Measurements from ENCODE around the gene YY1AP1.
A peak's percentile ranks its signal among the peaks of the same experiment; 100 is the strongest.
"Not testable (repeated sequence)": the region's sequence is repeated elsewhere in the genome, so short reads cannot be mapped to it uniquely, and the experiment has no call there.

Gene YY1AP1

DNA sequence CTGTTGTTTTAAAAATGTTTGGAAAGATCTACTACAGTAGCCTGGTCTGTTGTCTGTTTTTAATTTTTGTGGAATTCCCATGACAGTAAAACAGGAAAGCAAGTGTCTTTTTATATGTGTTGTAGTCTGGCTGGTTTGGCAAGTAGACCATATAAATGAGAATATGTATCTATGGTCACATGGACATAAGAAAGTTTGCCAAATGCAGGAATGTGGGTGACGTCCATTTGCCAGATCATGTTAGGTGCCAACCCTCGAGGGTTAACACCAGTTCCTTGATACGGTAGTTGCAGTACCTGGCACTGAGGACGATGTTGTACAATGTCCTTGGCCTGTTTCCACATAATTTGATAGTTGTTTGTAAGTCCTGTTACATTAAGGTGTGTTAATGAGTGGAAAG lies 6.5 kb upstream of the YY1AP1 start:
- FAIRE-seq: no peak

DNA sequence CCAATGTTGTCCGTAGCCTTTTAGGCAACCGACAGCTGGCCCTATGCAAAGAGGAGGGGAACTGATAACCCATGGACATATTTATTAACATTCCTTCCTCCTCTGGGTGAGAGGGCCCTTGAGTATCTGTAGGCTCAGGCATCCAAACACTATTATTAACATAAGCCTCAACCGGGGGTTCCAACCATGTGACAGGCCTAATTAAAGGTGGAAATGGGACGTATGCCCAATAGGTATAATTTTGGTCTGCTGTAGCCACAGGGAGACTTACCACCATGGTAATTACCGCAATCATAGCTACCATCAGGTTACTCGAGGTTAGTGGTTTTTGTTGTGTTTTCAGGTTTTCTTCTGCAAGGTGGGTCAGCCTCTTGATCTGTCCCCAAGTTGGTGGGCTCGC lies 5.6 kb upstream of the YY1AP1 start:
- FAIRE-seq: no peak

DNA sequence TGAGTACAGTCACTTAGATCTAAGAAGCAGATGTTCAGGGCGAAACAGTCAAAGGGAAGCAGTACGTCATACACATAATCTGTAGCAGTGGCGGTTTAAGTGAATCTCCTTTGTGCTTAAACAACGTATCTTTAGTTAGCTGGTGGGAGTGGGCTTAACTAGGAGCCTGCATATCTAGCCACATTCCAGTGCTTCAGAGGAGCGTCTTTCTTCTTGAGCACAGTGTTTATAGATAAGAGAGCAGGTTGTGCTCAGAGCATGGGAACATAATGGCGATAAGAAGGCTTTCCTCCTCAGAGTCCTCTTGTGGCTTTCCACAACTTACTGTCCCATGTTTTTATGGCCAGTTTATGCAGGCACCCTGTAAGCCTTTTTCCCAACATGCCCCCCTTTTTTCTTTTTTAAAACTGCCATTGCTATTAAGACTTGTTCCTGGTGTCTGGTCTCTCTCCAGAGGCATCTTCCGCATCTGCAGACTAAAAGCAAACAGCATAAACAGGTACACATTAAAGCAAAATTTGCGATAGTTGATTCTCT lies 3.5 kb upstream of the YY1AP1 start:
- no peak for FAIRE-seq

DNA sequence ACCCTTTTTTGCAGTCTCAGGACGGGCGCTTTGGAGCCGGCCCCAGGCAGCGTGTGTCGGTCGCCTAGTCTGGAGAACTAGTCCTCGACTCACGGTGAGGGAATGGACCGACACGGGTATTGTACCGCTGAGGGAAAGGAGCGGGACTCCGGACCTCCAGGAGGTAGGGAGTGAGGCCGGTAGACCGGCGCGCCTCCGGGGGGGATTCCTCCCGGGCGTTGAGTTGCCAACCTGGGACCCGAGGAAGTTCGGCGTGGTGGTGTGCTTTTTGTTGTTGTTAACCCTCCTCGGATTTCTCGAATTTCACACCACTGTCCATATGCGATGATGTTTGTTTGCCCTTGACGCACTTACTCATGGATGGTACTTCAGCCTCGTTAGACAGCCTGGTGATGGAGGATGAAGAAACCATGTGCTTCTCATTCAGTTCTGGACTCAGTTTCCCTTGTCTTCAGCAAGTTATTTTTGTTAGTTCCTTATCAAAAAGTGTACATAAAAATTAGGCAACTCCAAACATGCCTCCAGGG lies 570 bp upstream of the YY1AP1 start, which contains the start of gene DAP3:
Gene DAP3, plus strand, starts transcription at position 11 of the 527 bp plus-strand sequence. CDS start 20,689 bp downstream, outside the sequence.
- FAIRE-seq: not testable (repeated sequence)

DNA sequence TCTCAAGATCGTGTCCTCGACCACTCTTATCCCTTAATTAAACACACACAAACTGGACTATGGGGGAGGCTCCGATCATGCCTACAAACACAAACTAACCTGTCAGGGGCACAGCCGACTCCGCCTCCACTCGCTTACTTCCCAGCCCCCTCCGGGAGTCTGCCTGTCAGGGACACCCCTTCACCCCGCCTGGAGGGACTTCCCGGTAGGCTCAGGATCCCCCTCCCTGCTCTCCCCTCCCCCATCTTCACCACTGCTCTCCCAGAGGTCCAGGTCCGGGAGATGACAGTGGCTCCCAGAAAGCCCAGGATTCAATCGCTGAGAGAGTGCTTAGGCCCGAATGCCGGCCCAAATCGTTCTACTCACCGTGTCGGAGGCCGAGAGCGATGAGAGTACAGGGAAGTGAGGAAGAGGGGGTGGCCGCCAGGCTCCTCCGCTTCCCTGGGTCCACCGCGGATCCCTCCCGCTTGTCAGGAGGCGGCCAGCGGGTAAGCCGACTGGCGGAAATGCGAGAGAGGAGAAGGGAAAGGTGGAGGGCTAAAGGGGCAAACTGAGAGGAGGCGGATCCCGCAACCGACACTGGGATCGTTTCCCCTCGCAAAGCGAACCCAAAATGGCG lies 760 bp downstream of the YY1AP1 start:
- FAIRE-seq: not testable (repeated sequence)

DNA sequence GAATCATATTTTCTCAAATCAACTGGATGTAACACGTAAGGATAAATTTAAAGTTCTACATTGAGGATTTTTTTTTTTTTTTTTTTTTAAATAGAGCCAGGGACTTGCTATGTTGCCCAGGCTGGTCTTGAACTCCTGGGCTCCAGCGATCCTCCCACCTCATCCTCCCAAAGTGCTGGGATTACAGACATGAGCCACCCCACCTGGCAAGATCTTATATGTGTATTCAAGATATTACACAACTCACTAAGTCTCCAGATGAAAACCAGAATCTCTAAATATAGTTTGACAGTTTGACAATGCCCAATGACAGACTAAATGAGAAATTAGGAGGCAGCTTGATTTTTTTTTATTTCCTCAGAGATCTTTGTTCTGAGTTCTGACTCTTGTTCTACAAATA lies 6.8 kb downstream of the YY1AP1 start:
- no peak for FAIRE-seq

DNA sequence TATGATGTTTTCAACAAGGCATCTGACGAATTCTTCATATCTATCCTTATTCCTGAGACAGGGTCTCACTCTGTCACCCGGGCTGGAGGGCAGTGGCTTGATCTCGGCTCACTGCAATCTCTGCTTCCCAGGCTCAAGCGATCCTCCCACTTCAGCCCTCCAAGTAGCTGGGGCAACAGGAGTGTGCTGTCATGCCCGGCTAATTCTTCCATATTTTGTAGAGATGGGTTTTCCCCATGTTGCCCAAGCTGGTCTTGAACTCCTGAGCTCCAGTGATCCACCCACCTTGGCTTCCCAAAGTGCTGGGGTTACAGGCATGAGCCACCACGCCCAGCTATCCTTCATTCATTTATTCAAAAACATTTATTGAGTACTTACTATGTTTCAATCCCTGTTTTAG lies 8.0 kb downstream of the YY1AP1 start:
- FAIRE-seq: no peak

DNA sequence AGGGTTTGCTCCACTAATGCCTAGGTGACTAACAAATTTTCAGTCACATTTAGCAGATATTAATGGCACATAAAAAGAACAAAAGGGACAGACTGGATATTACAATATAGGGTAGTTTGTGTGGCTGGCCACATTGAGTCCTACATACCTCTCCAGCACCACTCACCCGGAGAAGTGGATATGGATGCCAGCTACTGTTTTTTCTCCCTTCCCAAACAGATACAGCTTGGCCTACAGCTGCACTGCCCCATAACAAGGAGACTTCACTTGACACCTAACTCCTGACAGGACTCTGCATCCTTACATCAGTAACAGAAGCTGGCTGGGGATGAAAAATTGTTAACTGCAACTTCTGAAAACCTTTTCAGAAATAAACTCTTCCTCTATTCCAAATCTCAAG lies 9.6 kb downstream of the YY1AP1 start:
- not testable (repeated sequence) for FAIRE-seq

DNA sequence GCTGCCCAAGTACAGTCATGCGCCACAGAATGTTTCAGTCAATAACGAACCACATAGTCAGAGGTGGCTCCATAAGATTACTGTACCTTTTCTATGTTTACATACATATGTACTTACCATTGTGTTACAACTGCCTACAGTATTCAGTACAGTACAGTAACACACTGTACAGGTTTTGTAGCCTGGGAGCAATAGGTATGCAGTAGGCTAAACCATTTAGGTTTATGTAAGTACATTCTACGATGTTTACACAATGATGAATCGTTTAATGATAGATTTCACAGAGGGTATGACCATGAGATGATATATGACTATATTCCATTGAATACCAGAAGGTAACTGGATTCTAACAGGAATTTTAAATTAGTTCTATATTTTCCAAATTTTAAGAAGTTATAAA lies 10.5 kb downstream of the YY1AP1 start:
- FAIRE-seq: no peak

DNA sequence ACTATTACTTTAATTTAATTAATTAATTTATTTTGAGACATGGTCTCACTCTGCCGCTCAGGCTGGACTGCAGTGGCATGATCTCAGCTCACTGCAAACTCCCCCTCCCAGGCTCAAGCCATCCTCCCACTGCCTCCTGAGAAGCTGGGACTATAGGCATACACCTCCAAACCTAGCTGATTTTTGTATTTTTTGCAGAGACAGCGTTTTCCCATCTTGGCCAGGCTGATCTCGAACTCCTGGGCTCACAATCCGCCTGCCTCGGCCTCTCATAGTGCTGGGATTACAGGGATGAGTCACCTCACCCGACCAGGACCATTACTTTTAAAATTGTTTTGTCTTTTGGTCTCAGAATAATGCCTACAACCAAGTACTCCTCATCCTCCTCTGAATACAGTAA lies 15.6 kb downstream of the YY1AP1 start:
- no peak for FAIRE-seq

DNA sequence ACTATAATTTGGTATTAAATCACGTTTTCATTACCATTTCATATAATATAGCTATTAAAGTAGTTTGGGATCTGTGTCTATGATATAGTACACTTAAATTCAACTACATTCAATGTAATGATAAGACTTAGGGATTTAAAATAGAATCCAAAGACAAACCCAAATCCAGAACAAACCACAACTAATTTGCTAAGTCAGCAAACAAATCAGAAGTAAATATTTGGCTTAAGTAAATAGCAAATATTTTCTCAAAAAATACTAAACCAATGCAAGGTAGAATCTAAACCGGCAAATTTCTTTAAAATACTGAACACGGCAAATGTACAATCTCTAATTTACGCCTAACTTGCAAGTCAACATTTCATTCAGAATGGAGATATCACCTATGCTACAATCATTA lies 16.8 kb downstream of the YY1AP1 start:
- FAIRE-seq: no peak

DNA sequence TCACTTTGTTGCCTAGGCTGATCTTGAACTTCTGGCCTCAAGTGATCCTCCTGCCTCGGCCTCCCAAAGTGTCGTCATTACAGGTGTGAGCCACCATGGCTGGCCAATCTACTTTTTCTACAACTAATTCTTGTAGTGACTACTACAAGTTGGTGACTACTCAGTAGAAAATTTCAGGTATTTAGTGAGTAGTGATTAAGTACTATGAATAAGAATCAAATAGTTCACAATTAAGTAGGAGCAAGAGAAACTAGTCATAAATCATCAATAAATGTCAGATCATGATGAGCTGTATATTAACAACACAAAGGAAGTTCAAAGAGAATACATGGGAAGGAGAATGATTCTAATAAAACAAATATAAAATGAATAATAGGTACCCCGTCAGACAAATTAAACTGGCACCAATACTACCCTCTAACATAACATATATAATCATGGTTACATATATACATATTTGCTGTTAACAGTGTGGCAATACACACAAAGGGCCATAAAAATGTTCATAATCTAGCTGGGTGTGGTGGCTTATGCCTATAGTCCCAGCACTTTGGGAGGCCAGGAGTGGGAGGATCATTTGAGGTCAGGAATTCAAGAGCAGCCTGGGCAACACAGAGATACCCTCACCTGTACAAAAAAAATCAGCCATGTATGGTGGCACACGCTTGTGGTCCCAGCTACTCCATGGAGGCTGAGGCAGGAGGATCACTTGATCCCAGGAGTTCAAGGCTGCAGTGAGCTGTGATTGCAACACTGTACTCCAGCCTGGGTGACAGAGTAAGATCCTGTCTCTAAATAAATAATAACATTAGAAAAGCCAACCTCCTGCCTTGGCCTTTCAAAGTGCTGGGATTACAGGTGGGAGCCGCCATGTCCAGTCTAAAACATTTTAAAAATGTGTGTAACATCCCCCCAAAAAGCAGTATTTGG lies 19.1 kb downstream of the YY1AP1 start:
- FAIRE-seq: no peak

DNA sequence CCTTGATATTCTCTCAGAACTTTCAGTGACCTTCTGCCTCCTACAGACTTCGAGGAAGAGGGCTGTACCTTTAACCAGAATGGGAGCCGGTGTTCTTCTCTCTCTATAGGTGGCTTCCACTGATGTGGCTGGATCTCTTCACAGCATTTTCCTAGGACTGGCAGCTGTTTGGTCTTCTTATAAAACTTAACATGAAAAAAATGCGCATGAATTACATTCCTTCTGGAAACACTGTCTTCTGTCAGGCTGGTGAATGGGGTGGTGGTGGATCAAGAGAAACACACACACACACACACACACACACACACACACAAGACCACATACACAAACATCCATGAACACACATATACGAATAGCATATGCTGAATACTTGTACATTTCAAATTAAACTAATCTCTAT lies 27.3 kb downstream of the YY1AP1 start:
- not testable (repeated sequence) for FAIRE-seq

DNA sequence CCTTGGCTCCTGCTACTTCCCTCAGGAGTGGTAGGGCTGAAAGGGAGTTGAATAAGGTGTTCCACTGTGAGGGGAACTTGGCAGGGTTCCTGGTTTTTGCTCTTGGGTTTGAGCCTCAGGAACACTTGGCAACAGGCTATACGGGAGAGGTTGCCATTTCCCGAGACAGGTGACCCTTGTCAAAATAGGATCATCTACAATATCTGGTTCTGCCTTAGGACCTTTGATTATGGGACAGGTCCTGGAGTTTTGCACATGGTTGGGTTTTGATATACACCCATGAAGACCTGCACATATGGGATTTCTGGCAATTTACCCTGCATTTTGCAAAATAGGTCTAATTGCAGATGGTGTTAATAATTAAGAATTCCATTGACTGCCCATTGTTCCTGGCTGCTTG lies 31.1 kb downstream of the YY1AP1 start:
- no peak for FAIRE-seq

DNA sequence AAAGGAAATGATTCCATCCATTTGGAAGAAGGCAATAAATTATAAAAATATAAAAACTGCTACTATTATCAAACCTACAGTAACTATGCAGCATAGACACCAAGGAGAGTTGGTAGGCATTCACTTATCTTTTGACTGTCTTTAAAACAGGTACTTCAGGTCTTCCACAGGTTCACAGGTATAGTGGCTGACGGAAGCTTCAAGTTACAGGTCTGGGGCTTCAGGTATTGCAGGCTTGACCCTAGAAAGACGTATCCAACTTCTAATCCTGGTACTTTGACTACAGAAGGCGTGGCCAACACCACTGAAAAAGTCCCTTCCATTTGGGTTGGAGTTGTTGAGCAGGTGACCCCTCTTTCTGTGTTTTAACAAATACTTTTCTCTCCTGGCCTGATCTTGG lies 35.6 kb downstream of the YY1AP1 start:
- no peak for FAIRE-seq

DNA sequence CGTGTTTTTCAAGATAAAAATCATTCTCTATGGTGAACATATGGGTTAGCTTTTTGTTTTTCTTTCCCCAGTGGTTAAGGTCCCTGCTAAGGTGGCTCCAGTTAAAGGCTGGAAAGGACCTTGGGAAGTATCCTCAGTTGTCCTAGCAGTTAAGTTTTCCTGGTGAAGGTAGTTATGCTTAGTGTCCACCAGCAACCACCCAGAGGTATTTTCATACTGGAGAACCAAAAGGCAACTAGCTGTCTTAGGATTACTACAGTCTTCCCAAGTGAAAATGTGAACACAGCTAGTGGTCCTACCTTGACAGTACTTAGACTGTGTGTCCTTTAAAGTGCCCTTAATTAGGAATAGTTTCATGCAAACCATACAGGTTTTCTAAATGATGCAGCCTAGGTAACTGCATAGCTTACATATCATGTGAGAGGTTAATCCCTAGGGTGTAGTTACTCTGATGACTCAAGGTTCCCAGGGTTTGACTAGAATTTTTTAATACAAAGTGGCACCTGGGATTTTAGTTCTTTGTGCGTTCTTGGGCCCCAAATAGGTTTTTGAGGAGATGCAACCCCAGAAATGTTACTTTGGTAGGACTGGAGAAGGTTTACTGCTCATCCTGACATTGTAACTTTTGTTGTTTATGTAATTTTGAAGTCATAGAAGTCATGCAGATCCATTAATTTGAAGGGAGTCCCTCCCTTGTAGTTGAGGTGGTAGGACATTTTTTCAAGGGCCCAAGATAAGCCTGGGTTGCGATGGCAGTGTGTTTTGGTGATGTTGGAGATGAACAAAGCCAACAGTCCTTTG lies 36.5 kb downstream of the YY1AP1 start:
- peak; percentile 82 for FAIRE-seq

DNA sequence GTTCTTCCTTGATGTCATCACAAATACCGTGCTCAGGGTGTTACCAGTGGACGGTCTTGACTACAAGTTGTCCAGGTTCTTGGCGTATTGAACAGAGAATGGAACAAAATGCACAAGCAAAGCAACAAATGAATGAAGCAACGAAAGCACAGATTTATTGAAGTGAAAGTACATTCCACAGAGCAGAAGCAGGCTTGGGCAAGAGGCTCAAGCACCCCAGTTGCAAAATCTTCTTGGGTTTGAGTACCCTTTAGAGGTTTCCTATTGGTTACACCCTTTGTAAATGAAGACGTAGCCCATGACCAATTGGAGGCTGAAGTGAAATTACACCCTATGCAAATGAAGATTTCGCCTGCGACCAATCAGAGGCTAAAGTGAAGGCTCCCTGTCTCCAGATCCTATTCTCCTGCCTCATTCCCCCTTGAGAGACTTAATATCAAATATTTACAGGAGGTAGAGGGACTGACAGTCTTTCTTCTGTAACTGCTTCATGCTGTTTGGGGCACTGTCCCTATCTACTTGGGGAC lies 38.3 kb downstream of the YY1AP1 start:
- FAIRE-seq: no peak

DNA sequence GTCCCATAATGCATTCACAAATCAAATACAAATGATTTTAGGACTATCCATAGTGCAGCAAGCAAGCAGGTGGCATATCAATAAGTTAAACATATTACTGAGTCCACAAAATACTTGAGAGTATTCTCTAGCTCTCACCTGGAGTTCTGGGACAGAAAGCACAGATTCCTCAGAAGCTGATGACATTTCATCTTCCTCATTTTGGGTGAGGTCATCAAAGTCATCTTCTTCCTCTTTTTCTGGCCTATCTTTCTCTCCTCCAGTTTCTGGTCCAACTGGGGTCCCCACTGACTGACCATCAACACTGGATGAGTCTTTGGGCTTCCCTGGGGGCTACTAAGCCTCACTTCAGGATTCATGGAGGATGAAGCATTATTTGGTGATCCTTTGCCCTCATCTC lies 38.9 kb downstream of the YY1AP1 start:
- FAIRE-seq: no peak

DNA sequence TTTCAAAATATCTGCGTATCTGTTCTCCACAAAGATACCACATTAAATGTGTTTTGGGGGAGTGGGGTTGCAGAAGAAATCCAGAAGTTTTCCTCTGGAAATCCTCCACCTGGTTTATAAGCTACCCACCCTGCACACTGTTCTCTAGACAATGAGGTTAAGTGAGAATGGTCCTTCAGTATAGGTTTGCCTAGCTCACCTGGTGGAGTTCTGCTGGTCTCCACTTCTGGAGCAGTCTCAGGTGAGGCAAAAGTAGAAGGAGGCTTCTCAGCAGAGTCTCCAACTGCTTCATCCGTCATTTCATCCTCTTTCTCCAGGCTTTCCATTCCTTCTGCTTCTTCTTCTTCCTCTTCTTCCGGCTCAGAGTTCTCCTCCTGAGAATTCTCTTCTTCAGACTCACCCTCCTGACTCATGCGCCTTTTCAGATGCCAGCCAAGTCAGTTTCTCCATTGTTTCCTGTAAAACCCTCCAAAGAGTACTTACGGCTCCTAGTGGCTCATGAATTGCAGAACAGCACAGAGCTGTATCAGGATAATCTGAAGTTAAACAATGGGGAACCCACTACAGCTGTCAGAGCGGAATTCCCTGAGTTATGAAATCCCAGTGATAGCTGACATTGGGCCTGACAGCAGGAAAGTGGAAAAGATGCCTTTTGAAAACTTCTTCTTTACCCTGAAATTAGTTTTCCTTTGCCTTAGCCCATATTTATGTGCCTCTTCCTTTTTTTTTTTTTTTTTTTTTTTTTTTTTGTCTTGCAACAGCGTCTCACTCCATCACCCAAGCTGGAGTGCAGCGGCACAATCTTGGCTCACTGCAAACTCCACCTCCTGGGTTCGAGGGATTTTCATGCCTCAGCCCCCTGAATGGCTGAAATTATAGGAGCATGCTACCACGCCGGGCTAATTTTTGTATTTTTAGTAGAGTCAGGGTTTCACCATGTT lies 40.1 kb downstream of the YY1AP1 start:
- peak; percentile 85 for FAIRE-seq

DNA sequence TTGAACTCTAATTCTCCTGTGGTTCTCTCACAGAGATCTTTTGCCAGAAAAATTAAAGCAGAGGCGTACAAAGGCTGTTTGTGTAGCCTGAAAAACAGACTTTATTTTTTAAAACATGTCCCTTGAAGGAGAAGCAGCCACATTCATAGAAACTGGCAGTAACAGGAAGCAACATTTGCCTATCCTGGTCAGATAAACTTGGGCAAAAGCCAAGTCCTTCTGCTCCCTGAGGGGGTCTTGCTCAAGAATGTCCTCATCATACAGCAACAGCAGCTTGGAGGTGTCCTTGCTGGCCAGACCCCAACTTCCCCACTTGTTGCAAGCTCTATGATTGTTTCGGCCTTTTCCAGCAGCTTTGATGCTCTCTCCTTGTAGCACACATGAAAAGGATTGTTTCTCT lies 42.3 kb downstream of the YY1AP1 start:
- FAIRE-seq: no peak

DNA sequence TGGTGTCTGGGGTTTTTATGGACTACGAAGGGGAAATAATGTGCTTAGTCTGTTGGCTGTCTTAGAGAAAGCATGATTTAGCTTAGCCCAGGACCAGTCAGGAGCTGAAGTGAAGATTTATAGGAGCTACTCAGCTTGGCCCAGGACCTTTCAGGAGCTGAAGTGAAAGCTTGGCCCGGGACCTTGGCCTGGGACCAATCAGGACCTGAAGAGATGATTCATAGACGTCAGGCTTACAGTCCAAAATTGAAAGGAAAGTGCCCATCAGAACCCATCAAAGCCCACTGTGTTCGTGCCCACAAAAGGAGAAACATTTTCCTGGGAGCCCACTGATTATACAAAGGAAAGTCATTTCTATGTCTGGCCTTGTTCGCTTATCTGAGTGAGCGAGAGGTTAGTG lies 42.9 kb downstream of the YY1AP1 start:
- no peak for FAIRE-seq

All from G401.6 (cell line).